ENCODE results near the gene PLCD1. TPM values are rescaled to one million over a fixed set of nuclear protein-coding genes. Genes with fewer than 3 reads are reported as not detected.
A peak's percentile ranks its signal among the peaks of the same experiment; 100 is the strongest.

The PLCD1 gene
- total and polyA plus RNA-seq, 2 of the 13 experiments (the other 11 are each of a cell fraction or from before 2014, with no cell fraction given), result 10.1 to 12.4 TPM

- TF ChIP-seq, protein P1, sequence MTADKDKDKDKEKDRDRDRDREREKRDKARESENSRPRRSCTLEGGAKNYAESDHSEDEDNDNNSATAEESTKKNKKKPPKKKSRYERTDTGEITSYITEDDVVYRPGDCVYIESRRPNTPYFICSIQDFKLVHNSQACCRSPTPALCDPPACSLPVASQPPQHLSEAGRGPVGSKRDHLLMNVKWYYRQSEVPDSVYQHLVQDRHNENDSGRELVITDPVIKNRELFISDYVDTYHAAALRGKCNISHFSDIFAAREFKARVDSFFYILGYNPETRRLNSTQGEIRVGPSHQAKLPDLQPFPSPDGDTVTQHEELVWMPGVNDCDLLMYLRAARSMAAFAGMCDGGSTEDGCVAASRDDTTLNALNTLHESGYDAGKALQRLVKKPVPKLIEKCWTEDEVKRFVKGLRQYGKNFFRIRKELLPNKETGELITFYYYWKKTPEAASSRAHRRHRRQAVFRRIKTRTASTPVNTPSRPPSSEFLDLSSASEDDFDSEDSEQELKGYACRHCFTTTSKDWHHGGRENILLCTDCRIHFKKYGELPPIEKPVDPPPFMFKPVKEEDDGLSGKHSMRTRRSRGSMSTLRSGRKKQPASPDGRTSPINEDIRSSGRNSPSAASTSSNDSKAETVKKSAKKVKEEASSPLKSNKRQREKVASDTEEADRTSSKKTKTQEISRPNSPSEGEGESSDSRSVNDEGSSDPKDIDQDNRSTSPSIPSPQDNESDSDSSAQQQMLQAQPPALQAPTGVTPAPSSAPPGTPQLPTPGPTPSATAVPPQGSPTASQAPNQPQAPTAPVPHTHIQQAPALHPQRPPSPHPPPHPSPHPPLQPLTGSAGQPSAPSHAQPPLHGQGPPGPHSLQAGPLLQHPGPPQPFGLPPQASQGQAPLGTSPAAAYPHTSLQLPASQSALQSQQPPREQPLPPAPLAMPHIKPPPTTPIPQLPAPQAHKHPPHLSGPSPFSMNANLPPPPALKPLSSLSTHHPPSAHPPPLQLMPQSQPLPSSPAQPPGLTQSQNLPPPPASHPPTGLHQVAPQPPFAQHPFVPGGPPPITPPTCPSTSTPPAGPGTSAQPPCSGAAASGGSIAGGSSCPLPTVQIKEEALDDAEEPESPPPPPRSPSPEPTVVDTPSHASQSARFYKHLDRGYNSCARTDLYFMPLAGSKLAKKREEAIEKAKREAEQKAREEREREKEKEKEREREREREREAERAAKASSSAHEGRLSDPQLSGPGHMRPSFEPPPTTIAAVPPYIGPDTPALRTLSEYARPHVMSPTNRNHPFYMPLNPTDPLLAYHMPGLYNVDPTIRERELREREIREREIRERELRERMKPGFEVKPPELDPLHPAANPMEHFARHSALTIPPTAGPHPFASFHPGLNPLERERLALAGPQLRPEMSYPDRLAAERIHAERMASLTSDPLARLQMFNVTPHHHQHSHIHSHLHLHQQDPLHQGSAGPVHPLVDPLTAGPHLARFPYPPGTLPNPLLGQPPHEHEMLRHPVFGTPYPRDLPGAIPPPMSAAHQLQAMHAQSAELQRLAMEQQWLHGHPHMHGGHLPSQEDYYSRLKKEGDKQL (CRISPR knock-in tag; IDR thresholded peaks at IDR 0.05; ENCODE audit: low read depth), result no peak
- TF ChIP-seq ZNF17 (CRISPR knock-in tag; IDR thresholded peaks at IDR 0.05), result no peak
- TF ChIP-seq, protein P2, sequence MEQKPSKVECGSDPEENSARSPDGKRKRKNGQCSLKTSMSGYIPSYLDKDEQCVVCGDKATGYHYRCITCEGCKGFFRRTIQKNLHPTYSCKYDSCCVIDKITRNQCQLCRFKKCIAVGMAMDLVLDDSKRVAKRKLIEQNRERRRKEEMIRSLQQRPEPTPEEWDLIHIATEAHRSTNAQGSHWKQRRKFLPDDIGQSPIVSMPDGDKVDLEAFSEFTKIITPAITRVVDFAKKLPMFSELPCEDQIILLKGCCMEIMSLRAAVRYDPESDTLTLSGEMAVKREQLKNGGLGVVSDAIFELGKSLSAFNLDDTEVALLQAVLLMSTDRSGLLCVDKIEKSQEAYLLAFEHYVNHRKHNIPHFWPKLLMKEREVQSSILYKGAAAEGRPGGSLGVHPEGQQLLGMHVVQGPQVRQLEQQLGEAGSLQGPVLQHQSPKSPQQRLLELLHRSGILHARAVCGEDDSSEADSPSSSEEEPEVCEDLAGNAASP (CRISPR knock-in tag; IDR thresholded peaks at IDR 0.05; ENCODE audit: borderline replicate concordance), result peak; percentile 29; the same call in 1 of the 2 replicates
- no peak for TF ChIP-seq ZSCAN20 (CRISPR knock-in tag; IDR thresholded peaks at IDR 0.05; ENCODE audit: borderline replicate concordance)
- TF ChIP-seq TCF7 (IDR thresholded peaks at IDR 0.05; ENCODE audit: low read depth), result no peak
- TF ChIP-seq, protein P3, sequence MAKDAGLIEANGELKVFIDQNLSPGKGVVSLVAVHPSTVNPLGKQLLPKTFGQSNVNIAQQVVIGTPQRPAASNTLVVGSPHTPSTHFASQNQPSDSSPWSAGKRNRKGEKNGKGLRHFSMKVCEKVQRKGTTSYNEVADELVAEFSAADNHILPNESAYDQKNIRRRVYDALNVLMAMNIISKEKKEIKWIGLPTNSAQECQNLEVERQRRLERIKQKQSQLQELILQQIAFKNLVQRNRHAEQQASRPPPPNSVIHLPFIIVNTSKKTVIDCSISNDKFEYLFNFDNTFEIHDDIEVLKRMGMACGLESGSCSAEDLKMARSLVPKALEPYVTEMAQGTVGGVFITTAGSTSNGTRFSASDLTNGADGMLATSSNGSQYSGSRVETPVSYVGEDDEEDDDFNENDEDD (CRISPR knock-in tag; IDR thresholded peaks at IDR 0.05; ENCODE audit: borderline replicate concordance), result 0 out of 2 replicates have a peak, but pooled peaks have one; percentile 13
- no peak for TF ChIP-seq ZBTB1 (CRISPR knock-in tag; IDR thresholded peaks at IDR 0.05; ENCODE audit: borderline replicate concordance)
- TF ChIP-seq FOXJ3 (CRISPR knock-in tag; IDR thresholded peaks at IDR 0.05; ENCODE audit: borderline replicate concordance), result no peak
- no peak for TF ChIP-seq RBM39 (IDR thresholded peaks at IDR 0.05; ENCODE audit: low read depth, low read length, poor library complexity, severe bottlenecking)
- TF ChIP-seq CREM (IDR thresholded peaks at IDR 0.05), result no peak
- TF ChIP-seq CREM (CRISPR knock-in tag; IDR thresholded peaks at IDR 0.05), result no peak
- TF ChIP-seq MAX (IDR thresholded peaks at IDR 0.05), result 0 out of 2 replicates have a peak, but pooled peaks have one; percentile 29
- peak; percentile 42; the same call in 1 of the 2 replicates for TF ChIP-seq GATAD2A (CRISPR knock-in tag; IDR thresholded peaks at IDR 0.05)
- peak; percentile 92 for TF ChIP-seq ZNF646 (CRISPR knock-in tag; IDR thresholded peaks at IDR 0.05)
These were observed 62.1 kb downstream of the PLCD1 start (continued) for GRCh38 chr3:37967260-37967881.

All from HepG2 (cell line).